Measurements from ENCODE around the gene SLC12A4. TPM values are rescaled to one million over a fixed set of nuclear protein-coding genes. Genes with fewer than 3 reads are reported as not detected.
A peak's percentile ranks its signal among the peaks of the same experiment; 100 is the strongest.

Gene SLC12A4
- total RNA-seq, 4 donors from 2014 or later, result 25.6 to 137 (median 62.3) TPM

GRCh38 chr16:67951485-67951884 is 17.0 kb downstream of the SLC12A4 start:
- DNase-seq, result no peak
- Histone ChIP-seq H3K9me3 (no peaks in the 10 kb centered on the region), H3K4me1 (no peaks in the 10 kb centered on the region), H3K36me3 (no peaks in the 10 kb centered on the region), H3K27me3 (no peaks in the 10 kb centered on the region), H3K4me3 (no peak overlapping the region), H3K27ac (peak overlapping the region in 1 of 2 donors; percentile 36)
- intact Hi-C loops (cut with DNase I; ENCODE audit: low total_unique reads), result no loop called here
- TF ChIP-seq POLR2A (IDR thresholded peaks at IDR 0.05), result no peak
- TF ChIP-seq, protein P1, sequence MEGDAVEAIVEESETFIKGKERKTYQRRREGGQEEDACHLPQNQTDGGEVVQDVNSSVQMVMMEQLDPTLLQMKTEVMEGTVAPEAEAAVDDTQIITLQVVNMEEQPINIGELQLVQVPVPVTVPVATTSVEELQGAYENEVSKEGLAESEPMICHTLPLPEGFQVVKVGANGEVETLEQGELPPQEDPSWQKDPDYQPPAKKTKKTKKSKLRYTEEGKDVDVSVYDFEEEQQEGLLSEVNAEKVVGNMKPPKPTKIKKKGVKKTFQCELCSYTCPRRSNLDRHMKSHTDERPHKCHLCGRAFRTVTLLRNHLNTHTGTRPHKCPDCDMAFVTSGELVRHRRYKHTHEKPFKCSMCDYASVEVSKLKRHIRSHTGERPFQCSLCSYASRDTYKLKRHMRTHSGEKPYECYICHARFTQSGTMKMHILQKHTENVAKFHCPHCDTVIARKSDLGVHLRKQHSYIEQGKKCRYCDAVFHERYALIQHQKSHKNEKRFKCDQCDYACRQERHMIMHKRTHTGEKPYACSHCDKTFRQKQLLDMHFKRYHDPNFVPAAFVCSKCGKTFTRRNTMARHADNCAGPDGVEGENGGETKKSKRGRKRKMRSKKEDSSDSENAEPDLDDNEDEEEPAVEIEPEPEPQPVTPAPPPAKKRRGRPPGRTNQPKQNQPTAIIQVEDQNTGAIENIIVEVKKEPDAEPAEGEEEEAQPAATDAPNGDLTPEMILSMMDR (IDR thresholded peaks at IDR 0.05), result no peak

- DNase-seq, result no peak
- intact Hi-C loops (cut with DNase I; ENCODE audit: low total_unique reads), result no loop called here
- no peak overlapping the region for H3K4me3 ChIP-seq
- no peaks in the 10 kb centered on the region for H3K9me3 ChIP-seq
- no peaks in the 10 kb centered on the region for H3K4me1 ChIP-seq
- TF ChIP-seq, protein P1 (IDR thresholded peaks at IDR 0.05), result no peak
- no peak for TF ChIP-seq POLR2A (IDR thresholded peaks at IDR 0.05)
- H3K36me3 ChIP-seq, result no peaks in the 10 kb centered on the region
- H3K27me3 ChIP-seq, result no peaks in the 10 kb centered on the region
- no peak overlapping the region for H3K27ac ChIP-seq
Observed at GRCh38 chr16:67950335-67950843, 18.0 kb downstream of the SLC12A4 start.

- Histone ChIP-seq H3K9me3 (no peaks in the 10 kb centered on the region), H3K4me3 (no peak overlapping the region), H3K27ac (no peak overlapping the region), H3K4me1 (no peaks in the 10 kb centered on the region), H3K27me3 (no peaks in the 10 kb centered on the region), H3K36me3 (no peaks in the 10 kb centered on the region)
- no peak for DNase-seq
- TF ChIP-seq, protein P1 (IDR thresholded peaks at IDR 0.05), result no peak
- TF ChIP-seq POLR2A (IDR thresholded peaks at IDR 0.05), result no peak
- intact Hi-C loops (cut with DNase I; ENCODE audit: low total_unique reads), result no loop called here
Observed at GRCh38 chr16:67949645-67950044, 18.8 kb downstream of the SLC12A4 start.

GRCh38 chr16:67948015-67948414 is 20.4 kb downstream of the SLC12A4 start:
- no peaks in the 10 kb centered on the region for H3K4me1 ChIP-seq
- no peaks in the 10 kb centered on the region for H3K27me3 ChIP-seq
- intact Hi-C loops (cut with DNase I; ENCODE audit: low total_unique reads), result no loop called here
- TF ChIP-seq, protein P1 (IDR thresholded peaks at IDR 0.05), result no peak
- TF ChIP-seq POLR2A (IDR thresholded peaks at IDR 0.05), result no peak
- H3K9me3 ChIP-seq, result no peaks in the 10 kb centered on the region
- no peak overlapping the region for H3K27ac ChIP-seq
- H3K36me3 ChIP-seq, result no peaks in the 10 kb centered on the region
- H3K4me3 ChIP-seq, result no peak overlapping the region
- no peak for DNase-seq

GRCh38 chr16:67946966-67947558 is 21.4 kb downstream of the SLC12A4 start:
- no peak overlapping the region for H3K27ac ChIP-seq
- intact Hi-C loops (cut with DNase I; ENCODE audit: low total_unique reads), result no loop called here
- H3K27me3 ChIP-seq, result no peaks in the 10 kb centered on the region
- H3K9me3 ChIP-seq, result no peaks in the 10 kb centered on the region
- no peaks in the 10 kb centered on the region for H3K36me3 ChIP-seq
- TF ChIP-seq, protein P1 (IDR thresholded peaks at IDR 0.05), result no peak
- TF ChIP-seq POLR2A (IDR thresholded peaks at IDR 0.05), result no peak
- H3K4me1 ChIP-seq, result no peaks in the 10 kb centered on the region
- DNase-seq, result no peak
- H3K4me3 ChIP-seq, result no peak overlapping the region

All from uterus (tissue), 4 donors.